GM18520 (cell line): Measurements from ENCODE around the gene HOPX.
"Not testable (repeated sequence)": the region's sequence is repeated elsewhere in the genome, so short reads cannot be mapped to it uniquely, and the experiment has no call there.

ENCODE experiments used
- ATAC-seq: cut with Tn5 transposase; IDR thresholded peaks from one replicate; pipeline ENCODE4 v1.9.1; 2021; ENCODE audit not compliant: unreplicated experiment

HOPX gene

DNA sequence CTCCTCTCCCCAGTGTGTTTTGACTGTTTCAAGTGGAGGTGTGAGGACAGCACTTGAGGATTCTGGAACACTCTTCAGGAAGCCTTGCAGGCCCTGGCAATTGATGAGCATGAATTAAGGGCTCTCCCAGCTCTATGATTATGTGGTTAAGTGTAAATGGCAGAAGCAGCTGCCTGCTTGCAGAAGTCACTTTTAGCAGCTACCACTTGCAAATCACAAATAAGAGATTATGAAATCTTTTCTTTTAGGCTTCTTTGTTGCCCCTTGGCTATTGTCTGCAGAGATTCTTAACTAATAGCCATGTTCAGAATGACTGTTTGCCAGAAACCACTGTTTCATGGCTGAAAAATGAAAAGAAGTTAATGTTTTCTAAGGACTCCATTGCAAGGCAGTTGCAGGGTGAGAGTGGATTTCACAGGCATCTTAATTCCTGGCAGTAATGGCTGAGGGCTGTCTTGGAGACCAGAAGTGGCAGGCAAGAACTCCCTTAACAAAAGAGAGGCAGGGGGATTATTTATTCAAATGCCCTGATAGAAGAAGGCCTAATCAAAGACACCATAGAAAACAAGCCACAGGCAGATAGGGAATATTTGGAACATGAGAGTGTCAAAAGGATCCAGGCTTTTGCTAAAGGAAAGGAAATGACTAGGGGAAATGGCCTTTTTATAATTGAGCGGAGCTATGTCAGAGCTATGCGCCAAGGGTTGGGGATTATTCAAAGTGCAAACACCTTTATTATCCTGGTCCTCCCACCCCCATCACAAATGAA, 8.3 kb upstream of the HOPX start:
- no peak for ATAC-seq

DNA sequence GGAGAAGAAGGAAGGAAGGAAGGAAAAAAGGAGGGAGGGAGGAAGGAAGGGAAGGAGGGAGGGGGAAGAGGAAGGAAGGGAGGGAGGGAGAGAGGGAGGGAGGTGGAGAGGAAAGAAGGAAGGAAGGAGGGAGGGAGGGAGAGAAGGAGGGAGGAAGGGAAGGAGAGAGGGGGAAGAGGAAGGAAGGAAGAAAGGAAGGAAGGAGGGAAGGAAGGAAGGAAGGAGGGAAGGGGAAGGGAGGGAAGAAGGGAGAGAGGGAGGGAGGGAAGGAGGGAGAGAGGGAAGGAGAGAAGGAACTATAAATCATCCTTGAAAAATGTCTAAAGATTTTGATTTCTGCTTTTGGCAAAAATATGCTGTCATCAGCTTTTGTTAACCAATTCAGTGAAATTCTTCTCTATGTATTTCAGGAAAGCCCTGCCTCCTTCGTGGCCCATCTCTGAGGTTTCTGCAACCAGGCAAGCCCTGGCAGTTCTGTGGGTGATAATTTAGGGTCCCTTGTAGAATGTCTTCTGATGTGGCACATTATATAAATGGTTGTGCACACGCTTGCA, 7.1 kb upstream of the HOPX start:
- no peak for ATAC-seq

DNA sequence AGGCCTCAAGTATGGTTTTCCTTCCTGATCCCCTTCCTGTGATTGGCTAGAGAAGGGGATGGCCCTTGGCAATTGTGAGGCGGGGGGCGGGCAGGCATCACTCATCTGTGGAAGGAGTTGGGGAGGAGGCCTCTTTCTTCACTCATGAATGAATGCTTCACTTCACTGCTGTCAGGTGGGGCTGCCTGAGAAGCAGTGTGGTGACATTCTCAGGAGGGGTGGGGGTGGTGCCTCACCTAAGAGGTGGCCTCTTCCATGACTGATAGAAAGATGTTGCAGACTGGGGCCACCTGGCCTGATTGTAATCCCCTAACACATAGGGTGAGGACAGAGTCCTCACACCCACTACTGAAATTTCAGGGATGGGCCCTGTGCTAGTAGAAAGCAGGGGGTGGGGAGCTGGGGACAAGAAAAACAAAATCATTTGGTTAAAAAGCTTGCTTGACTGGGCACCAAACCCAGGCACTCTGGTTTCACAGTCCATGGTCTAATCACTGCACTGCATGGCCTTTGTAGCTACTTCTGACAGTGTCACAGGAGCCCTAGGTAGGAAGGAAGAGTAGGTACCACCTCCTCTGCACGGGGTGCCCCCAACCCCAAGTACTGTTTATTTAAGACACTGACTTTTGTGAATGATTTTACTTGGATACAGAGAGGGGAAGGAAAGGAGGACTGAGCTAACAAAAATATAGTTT, 5.6 kb upstream of the HOPX start:
- ATAC-seq: no peak

DNA sequence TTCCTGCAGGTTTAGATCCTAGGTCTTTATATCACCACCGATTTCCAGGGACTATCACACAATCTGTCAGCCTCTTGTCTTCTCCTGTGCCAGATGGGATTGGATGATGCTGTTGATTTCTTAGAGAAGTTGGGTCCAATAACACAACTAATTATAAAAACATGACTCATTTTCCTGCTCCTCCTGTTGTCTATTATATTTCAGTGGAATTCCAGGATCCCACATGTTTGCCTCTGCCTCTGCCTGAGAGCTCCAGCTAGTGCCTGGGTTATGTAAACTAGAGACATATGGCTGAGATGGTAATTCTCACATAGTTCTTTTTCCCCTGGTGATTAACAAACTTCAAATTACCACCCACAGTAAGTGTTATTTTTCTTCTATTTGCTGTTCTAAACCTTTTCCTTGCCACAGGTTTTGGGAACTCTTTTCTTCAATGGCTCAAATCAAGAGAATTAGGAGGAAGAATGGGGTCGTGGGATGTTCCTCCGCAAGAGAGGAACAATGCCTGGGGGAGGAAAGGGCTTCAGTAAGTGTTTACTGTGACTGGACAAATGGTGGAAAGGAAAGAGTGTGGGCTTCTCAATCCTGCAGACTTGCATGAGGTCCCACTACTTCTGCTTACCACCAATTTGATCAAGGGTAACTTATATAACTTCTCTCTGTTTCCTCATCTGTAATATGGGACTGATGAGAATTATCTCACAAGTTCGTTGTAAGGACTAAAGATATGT, 3.4 kb upstream of the HOPX start:
- ATAC-seq: no peak

DNA sequence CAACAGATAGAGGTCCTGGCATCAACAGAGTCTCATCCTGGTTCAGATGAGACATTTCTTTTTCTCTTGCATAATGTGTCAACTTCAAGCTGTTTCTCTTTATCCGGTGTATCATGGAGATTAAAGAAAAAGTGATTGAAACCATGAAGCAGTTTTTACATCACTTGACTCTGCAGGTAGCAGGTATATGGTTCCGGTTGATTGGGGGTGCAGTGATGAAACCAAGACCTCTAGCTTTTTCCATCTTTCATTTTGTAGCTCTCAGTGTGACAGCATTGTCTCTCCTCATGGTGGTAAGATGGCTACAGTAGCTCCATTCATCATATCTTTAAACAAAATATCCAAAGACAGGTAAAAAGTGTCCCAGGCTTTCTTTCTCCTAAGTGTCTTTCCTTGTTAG, 2.4 kb upstream of the HOPX start:
- ATAC-seq: no peak

DNA sequence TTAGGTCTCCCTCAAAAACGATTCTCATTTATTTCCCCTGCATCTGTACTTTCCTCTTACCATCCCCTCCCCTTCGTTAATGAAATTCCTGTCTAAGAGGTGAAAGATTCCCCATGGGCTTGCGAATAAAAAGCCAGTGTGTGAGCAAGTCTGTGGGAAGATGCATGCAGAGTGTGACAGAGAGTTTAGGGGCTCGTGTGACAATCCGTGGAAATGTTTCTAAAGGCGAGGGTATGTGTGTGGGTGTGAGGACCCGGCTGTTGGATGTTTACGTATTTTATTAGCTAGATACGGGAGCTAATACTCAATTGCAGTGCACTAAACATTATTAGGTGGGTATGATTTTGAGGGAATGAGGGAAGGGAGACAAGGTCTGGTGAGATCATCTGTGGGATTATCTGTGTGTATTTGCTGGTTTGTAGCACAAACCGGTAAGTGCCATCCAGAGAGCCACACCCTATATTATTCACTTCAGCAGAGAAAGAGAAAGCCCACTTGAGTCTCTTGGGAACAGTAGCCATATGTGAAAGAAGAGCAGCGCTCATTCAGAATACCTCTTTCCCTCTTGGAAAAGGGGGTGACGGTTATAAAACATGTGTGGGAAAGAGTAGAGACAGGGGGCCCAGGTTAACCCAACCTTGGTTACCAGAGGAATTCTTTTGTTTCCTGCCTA, 893 bp upstream of the HOPX start:
- ATAC-seq: no peak

DNA sequence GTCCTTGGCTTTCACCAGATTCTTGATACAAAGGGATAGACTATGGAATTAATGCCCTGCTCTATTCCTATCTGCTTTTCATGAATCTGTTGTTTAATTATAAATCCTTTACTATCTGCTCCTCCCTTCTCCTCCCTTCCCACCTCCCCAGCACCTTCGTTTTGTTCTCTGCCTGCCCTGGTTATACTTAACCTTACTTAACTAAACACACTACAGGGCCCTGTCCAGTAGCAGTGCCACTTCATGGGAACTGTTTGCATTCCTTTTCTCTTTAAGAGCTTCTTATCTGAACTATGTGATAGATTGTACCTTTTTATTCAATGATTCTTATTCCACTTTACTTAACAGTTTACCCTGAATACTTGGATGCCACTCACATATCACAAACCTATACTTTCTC, 830 bp downstream of the HOPX start:
- ATAC-seq: no peak

DNA sequence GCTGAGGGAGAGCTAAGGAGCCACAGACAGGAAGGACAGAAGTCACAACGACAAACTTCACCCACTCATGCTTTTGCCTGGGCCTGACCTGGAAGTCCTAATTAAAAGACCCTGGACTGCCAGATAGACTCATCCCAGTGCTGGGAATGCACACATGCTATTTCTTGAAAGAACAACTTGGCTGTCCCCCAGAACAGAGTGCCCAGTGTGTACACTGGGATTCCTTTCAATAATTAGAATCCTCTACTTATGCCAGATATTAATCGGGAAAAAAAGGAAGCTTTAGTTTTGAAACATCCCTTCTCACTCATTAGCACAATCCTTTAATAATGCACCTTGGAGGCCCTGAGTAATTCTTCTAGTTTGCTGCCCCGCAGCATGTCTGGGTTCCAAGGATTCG, 3.4 kb downstream of the HOPX start:
- ATAC-seq: no peak

DNA sequence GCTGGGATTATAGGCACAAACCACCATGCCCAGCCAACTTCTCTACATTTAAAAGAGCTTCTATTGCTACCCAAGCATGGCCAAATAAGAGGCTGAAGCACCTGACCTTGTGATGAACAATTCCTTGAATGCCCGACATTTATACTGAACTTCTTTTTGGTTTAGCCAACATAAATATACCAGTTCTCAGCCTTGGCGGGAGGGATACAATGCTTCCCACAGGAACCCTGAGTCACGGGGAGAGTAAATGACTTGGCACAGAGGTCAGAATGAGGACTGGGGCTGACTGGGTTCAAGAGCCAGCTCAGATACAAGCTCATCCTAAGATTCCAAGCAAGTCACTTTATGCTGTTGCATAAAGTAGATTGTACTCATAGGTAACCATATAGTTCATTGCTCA, 6.1 kb downstream of the HOPX start:
- ATAC-seq: no peak

DNA sequence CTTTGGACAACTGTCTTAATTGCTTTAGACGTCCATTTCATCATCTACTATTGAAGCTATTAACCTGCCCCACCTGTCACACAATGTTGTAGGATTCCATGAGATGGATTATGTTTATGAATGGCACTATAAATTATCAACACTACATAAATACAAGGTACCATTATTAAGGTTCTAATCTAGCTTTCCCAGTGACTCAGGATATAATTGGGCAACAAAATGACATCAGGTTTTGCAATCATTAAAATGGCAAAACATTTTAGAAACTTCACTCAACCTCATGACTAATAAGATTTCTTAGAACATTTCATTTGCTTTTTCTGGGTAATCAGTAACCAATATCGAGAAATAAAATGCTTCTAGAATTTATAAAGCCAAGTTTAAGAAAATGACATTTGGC, 9.2 kb downstream of the HOPX start:
- ATAC-seq: no peak

DNA sequence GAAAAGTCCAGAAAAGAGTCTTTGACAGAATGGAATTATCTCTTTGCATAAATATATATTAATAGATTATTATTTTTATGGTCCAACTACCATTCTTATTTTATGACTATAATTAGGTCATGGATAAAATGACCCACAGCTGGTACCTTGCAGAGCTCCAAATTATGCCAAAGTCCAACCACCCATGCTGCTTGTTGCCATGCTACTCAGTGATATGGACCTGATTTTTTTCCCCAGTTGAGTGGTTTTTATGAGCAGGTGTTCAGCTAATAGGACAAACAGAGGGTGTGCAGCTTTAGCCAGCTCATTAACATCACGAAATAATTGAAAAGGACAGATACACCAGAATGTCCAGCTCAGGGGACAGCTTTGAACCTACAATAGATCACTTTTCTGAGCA, 9.7 kb downstream of the HOPX start:
- no peak for ATAC-seq

DNA sequence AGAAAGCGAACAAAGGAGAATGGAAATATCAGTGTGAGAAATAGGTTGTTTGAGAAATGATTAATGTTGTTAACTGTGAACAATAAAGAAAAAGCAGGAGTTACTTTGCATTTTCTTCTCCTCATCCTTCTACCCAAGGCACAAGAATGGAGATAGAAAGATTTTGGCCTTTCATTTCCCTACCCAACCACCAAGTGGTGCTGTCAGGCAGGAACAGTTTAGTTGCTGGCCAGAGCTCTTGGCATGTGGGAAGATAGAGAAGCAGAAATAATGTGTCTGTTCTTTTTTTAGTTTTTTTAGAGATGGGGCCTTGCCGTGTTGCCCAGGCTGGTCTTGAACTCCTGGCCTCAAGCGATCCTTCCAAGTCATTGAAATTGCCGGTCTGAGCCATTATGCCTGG, 12.8 kb downstream of the HOPX start:
- ATAC-seq: no peak

DNA sequence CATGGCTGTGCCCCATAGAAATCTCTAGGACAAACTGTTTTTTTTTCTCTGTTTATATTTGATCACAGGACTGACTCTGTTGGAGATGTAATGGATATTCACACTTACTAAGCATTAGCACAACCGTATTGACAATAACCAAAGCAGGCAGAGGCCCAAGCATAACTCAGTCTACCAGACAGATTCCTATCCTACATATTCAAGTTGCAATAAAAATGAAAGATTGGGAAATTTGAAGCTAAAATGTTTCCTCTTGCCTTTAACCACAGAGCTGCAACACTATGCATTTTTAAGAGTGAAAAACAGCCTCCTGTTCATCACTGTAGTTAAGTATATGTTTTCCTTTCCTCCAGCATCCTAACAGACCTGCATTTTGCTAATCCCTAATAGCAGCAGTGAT, 13.7 kb downstream of the HOPX start:
- not testable (repeated sequence) for ATAC-seq

DNA sequence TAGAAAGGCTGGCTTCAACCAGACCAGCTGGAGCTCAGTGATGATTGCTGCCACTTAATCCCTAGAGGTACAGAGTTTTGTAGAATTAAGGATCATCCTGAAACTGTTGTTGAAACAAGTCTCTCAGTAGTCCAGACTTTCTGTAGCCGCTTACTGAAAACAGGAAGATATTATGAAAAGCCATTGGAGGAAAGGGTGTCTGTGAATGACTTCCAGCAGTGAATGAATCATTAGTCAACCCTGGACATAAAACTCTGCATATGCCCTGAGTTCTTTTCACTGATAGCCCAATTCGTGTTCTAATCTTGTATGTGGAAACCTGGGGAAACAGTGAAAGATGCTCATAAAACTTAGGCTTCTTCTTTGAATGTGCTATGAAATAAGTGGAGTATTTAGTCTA, 14.8 kb downstream of the HOPX start:
- no peak for ATAC-seq

DNA sequence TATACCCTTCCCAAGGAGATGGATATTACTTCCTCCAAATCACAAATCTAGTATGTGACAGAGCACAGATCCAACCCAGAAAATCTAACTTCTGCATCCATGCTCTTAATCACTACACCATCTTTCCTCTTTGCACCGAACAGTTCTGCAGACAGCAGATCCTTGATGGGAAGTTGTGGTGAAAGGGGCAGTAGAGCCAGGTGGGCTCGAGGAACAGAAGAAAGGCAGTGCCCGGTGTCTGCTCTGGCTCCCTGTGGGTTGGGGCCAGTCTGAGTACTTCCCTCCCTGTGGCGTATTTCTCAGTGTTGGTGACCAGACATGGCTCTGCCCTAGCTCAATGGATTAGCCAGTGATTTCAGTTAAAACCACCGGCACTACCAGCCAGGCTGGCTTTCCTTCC, 15.3 kb downstream of the HOPX start:
- no peak for ATAC-seq

DNA sequence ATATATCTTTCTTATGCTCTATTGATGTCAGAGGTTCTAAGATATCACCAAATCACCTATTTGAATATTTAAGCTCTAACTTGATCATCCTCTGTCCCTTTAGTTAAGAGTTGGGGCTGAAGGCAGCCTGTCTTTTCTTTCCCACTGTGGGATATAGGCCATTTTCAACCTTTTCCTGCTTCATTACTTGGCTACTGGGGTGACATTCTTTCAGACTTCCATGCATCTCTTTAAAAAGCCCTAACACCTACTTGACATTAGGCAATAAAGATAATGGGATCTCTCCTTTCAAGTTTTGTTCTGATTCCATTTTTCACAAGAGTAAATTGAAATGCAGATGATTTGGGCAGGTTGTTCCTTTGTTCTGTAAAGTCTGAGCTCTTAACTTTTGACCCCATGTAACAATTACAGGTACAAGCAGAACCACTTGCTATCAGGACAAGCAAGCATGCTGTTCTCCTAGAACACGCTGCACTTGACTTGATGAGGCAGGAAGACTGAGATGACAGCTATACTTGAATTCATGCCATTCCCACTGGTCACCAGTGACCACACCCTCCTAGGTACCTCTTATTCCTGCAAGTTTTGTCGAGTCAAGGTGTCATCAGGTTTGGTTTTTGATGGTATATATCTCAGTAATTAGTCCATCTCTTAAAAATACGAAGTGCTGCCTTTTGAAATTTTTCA, 18.2 kb downstream of the HOPX start:
- no peak for ATAC-seq

DNA sequence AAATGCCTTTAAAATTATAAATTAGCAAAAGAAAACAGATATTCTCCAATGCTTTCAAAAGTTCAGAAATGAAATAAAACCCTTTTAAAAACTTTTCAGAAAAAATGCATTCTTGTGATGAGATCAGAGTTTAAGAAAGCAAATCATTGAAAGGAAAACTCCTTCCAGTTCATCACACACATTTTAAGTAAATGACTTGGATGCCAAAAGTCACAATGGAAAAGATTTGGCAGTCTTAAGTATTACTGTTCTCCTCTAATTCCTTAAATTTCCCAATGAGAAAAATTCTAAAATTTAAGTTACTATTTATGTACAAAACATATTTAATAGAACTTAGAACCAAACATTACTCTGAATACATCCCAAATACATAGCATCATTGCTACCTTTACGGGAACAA, 21.1 kb downstream of the HOPX start:
- no peak for ATAC-seq

DNA sequence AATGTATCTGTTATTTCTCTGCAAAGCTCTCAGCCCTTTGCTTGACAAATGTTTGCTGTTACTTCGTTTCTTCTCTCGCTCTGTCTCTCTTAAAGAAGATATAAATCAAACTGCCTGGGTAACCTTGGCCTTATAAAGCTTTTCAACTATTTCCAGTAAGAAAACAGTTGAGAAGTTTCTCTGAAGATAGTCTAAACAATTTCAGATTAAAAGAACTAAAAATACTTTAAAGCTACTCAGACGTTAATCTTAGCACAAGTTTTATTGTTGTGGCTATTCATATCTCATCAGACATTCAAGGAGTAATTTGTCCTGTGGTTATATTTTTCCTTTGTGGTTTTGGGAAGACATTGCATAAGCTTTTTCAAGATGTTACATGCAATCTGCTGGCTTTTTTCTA, 22.6 kb downstream of the HOPX start:
- ATAC-seq: no peak

DNA sequence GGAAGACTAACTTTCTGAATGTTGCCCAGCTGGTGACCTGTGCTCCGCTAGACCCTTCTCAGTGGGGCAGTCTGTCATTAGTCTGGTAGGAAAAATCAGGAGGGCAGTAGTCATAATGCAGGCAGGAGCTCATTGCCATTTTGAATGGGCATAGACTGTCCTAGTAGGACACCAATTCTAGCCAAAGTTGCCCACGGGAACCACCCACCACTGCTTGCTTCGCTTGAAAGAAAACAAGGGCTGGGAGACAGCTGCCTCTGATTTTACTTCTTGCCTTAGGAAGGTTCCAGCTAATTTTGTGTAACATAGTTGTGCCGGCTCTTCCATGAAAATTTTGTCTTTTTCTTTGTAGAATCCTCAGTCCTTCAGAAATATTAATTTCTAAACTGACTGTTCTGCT, 23.3 kb downstream of the HOPX start:
- ATAC-seq: no peak

DNA sequence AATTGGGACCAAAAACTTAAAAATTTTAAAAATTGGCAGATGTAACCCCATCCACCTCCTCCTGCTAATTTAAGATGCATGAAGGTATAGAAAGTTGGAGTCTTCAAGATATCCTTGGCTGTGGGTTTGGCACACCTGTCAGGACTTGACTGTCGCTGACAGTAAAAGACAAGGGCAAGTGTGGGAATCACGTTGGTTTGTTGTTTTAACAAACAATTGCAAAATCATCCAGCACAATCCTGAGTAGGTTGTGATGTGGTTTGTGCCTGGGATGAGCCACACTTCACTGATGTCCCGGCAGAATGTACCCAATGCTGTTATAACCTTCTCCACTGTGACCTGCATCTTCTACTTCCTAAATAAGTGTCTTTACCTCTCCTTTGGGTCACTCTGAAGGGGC, 24.0 kb downstream of the HOPX start:
- ATAC-seq: no peak

DNA sequence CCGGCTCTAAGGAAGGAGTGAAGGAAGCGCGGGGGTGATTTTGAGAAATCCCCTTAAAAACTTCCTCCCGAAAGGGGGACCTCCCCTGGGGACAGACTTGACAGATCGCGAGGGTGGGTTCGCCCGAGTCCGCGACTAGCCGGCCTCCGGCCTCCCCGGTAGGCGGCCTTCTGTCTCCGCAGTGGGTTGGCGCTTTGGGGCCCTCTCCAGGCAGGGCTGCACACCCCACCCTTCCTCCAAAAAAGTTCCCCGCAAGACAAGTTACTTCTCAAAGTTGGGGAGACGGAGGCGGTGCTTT, 24.8 kb downstream of the HOPX start:
- ATAC-seq: no peak
